ENCODE data around the gene PAQR6. TPM values are rescaled to one million over a fixed set of nuclear protein-coding genes. Genes with fewer than 3 reads are reported as not detected.
A peak's percentile ranks its signal among the peaks of the same experiment; 100 is the strongest.

PAQR6 gene
- total and polyA plus RNA-seq, 10 of the 15 experiments (the other 5 are each of a cell fraction or from before 2014, with no cell fraction given) = 0.42 to 4.5 (median 1.3) TPM

GRCh38 chr1:156282479-156283222 is 34.8 kb upstream of the PAQR6 start, which contains the start of gene SMG5 (continued):
- TF ChIP-seq HCFC1 (IDR thresholded peaks at IDR 0.05; ENCODE audit: low read length) = peak; percentile 96
- no peak for TF ChIP-seq ATF2 (IDR thresholded peaks at IDR 0.05; ENCODE audit: low read length)
- peak in 1 of 2 experiments; percentile 66; a peak in 1 of 3 replicates for TF ChIP-seq EGR1 (IDR thresholded peaks at IDR 0.05; ENCODE audit: borderline replicate concordance in 1 of 2, low read depth in 2 of 2, low read length in 2 of 2)
- TF ChIP-seq ZZZ3 (IDR thresholded peaks at IDR 0.05; ENCODE audit: control insufficient read depth, insufficient read length, low read depth) = no peak
- no peak for TF ChIP-seq ZBTB11 (CRISPR knock-in tag; IDR thresholded peaks at IDR 0.05)
- TF ChIP-seq KAT2A (conservative IDR thresholded peaks at IDR 0.05; ENCODE audit: control insufficient read depth, low read depth, low read length) = no peak
- TF ChIP-seq MTA2 (IDR thresholded peaks at IDR 0.05; ENCODE audit: low read depth) = no peak
- TF ChIP-seq SREBF1 (IDR thresholded peaks at IDR 0.05; ENCODE audit: low read length) = 0 out of 2 replicates have a peak, but pooled peaks have one; percentile 13
- TF ChIP-seq BACH1 (IDR thresholded peaks at IDR 0.05; ENCODE audit: borderline replicate concordance) = peak; percentile 79
- peak; percentile 100 for TF ChIP-seq POLR2A (IDR thresholded peaks at IDR 0.05; ENCODE audit: low read depth, low read length)
- TF ChIP-seq KLF5 (IDR thresholded peaks at IDR 0.05; ENCODE audit: partially characterized antibody) = peak; percentile 63
- 0 out of 2 replicates have a peak, but pooled peaks have one; percentile 43 for TF ChIP-seq MYB (IDR thresholded peaks at IDR 0.05; ENCODE audit: borderline replicate concordance, low read depth, low read length)
- no peak for TF ChIP-seq NFYA (IDR thresholded peaks at IDR 0.05; ENCODE audit: borderline replicate concordance, low read depth, low read length)
- peak; percentile 22 to 61; a peak in 2 of 4 replicates for TF ChIP-seq BHLHE40 (IDR thresholded peaks at IDR 0.05; ENCODE audit: borderline replicate concordance in 1 of 2, low read depth in 2 of 2, low read length in 1 of 2)
- no peak for TF ChIP-seq PRDM15 (CRISPR knock-in tag; IDR thresholded peaks at IDR 0.05)
- TF ChIP-seq DPF2 (IDR thresholded peaks at IDR 0.05) = no peak
- TF ChIP-seq RFX5 (IDR thresholded peaks at IDR 0.05; ENCODE audit: low read depth, low read length) = no peak
- TF ChIP-seq RAD51 (IDR thresholded peaks at IDR 0.05) = no peak
- peak; percentile 86 for TF ChIP-seq SIX5 (IDR thresholded peaks at IDR 0.05; ENCODE audit: low read depth, low read length, severe bottlenecking)
- TF ChIP-seq ETV6 (conservative IDR thresholded peaks at IDR 0.05 in 1 of 2, IDR thresholded peaks at IDR 0.05 in 1 of 2; ENCODE audit: borderline replicate concordance in 1 of 2, low read depth in 1 of 2) = peak in 1 of 2 experiments; percentile 62; a peak in 1 of 4 replicates
- peak; percentile 98 for TF ChIP-seq CBFB (IDR thresholded peaks at IDR 0.05; ENCODE audit: low read depth)
- TF ChIP-seq RAD21 (IDR thresholded peaks at IDR 0.05; ENCODE audit: insufficient read depth, low read depth, low read length) = no peak

All from GM12878 (cell line).